Transverse colon (tissue), 4 donors: ENCODE measurements around the gene OLFM4. TPM values are rescaled to one million over a fixed set of nuclear protein-coding genes. Genes with fewer than 3 reads are reported as not detected.

Experiments
- DNase-seq: peaks from one replicate; pipeline ENCODE4 v3.0.0-alpha.2; 2019
- H3K27ac ChIP-seq, 4 donors: fragments of 200-600 bp; sonication (generic); 2 replicates each; pipeline ENCODE4 v1.5.1; 2016 to 2018; ENCODE audit warnings: inconsistent platforms in 4 of 4
- H3K27me3 ChIP-seq: fragments of 200-600 bp; sonication (generic); 2 replicates; pipeline ENCODE4 v1.5.1; 2017; ENCODE audit warnings: inconsistent platforms
- H3K36me3 ChIP-seq, 4 donors: fragments of 200-600 bp; sonication (generic); 2 replicates each; pipeline ENCODE4 v1.5.1; 2017 to 2019; ENCODE audit warnings: inconsistent platforms in 4 of 4
- H3K4me1 ChIP-seq, 4 donors: fragments of 200-600 bp; sonication (generic); 2 replicates each; pipeline ENCODE4 v1.5.1; 2017 to 2020; ENCODE audit warnings: inconsistent platforms in 4 of 4
- H3K4me3 ChIP-seq, 4 donors: fragments of 200-600 bp; sonication (generic); 1 replicate in 1 of 4; 2 replicates in 3 of 4; pipeline versions ENCODE4 v1.5.1 to v1.6.1; 2017 to 2019; ENCODE audit warnings: inconsistent platforms in 4 of 4
- H3K9me3 ChIP-seq, 2 donors: fragments of 200-600 bp; sonication (generic); 2 replicates each; pipeline ENCODE4 v1.5.1; 2017 to 2019; ENCODE audit warnings: inconsistent platforms in 2 of 2
- CTCF ChIP-seq, 5 experiments: fragments of 200-600 bp in 3 of 5; fragments of 450-650 bp in 2 of 5; sonication (generic) in 3 of 5; IDR thresholded peaks; 1 replicate in 2 of 5; 2 replicates in 3 of 5; pipeline ENCODE4 v1.5.1; 2016 to 2017; ENCODE audit warnings: antibody characterized with exemption in 5 of 5, inconsistent platforms in 3 of 5, mild to moderate bottlenecking in 2 of 5, moderate library complexity in 1 of 5
- EP300 ChIP-seq: sonication (generic); formaldehyde crosslinking; IDR thresholded peaks from one replicate; pipeline ENCODE4 v1.6.1; 2017; ENCODE audit warnings: antibody characterized with exemption, low read depth
- POLR2A ChIP-seq: fragments of 450-650 bp; IDR thresholded peaks from one replicate; pipeline ENCODE4 v1.6.1; 2016; ENCODE audit warnings: antibody characterized with exemption, mild to moderate bottlenecking, moderate library complexity
- POLR2AphosphoS5 ChIP-seq, 3 donors: sonication (generic); formaldehyde crosslinking; IDR thresholded peaks; one replicate each; pipeline ENCODE4 v1.6.1; 2016; ENCODE audit warnings: antibody characterized with exemption in 3 of 3
- WGBS, 2 donors: methylation state at CpG; one replicate each; pipeline ENCODE4 v1.1.5; 2018; ENCODE audit warnings: low coverage in 1 of 2; 5-methylcytosine and 5-hydroxymethylcytosine counted together
- in situ Hi-C, 4 donors: fragments of 200-750 bp; cut with MboI; loops; one replicate each; pipeline versions ENCODE4 v1.15.0 to v1.15.1; 2017; ENCODE audit warnings: low sequenced_read_pairs in 3 of 4, low pct_ligation_motif_present in 1 of 4, low pct_unique_long_range_greater_than_20kb in 1 of 4
- intact Hi-C: fragments of 100-400 bp; cut with DNase I; formaldehyde crosslinking; loops from one replicate; pipeline ENCODE4 v1.15.1; 2023; ENCODE audit warnings: low total_unique reads
- total RNA-seq, 4 donors: library from RNA; depleted of rRNA; stranded (reverse); fragments of >200 nt; gene quantifications; one replicate each; pipeline ENCODE4 v1.1.0, GENCODE V29; 2016

Gene OLFM4
- total RNA-seq, 4 donors from 2014 or later = 3.4 to 61.0 (median 51.9) TPM

- DNase-seq = no peak
- Histone ChIP-seq H3K36me3 (no peaks in the 10 kb centered on the region), H3K9me3 (no peaks in the 10 kb centered on the region), H3K4me3 (no peak overlapping the region), H3K27me3 (no peaks in the 10 kb centered on the region), H3K27ac (no peak overlapping the region), H3K4me1 (peaks cover 0 to 19% (median 2%) of the 10 kb centered on the region in 4 donors)
- intact Hi-C loops = no loop called here
- TF ChIP-seq EP300 (no peak), CTCF (IDR thresholded peaks at IDR 0.05) (no peak), POLR2A (no peak), POLR2AphosphoS5 (IDR thresholded peaks at IDR 0.05) (no peak)
- in situ Hi-C loops = no loop called here
- 77% methylated on average over 4 of the region's 4 CpGs; no CpG with 5 or more reads in 1 of the 2 donors for WGBS, 2 donors
Observed at GRCh38 chr13:53001444-53002225, 27.0 kb upstream of the OLFM4 start.

GRCh38 chr13:53004573-53004972 is 24.0 kb upstream of the OLFM4 start:
- no peak for DNase-seq
- TF ChIP-seq POLR2A = no peak
- TF ChIP-seq POLR2AphosphoS5 (IDR thresholded peaks at IDR 0.05) = no peak
- no peak for TF ChIP-seq CTCF (IDR thresholded peaks at IDR 0.05)
- TF ChIP-seq EP300 = no peak
- Histone ChIP-seq H3K36me3 (no peaks in the 10 kb centered on the region), H3K27me3 (no peaks in the 10 kb centered on the region), H3K4me3 (no peak overlapping the region), H3K4me1 (peaks cover 0 to 12% (median 2%) of the 10 kb centered on the region in 4 donors), H3K9me3 (no peaks in the 10 kb centered on the region), H3K27ac (no peak overlapping the region)
- 58 to 60% methylated on average over 2 of the region's 2 CpGs for WGBS, 2 donors
- intact Hi-C loops (no loop called here), in situ Hi-C loops (no loop called here)

- intact Hi-C loops = no loop called here
- 93% methylated on average over 12 of the region's 12 CpGs; no CpG with 5 or more reads in 1 of the 2 donors for WGBS, 2 donors
- H3K4me3 ChIP-seq = no peak overlapping the region
- H3K9me3 ChIP-seq = no peaks in the 10 kb centered on the region
- no peaks in the 10 kb centered on the region for H3K36me3 ChIP-seq
- no peak overlapping the region for H3K27ac ChIP-seq
- no peak for DNase-seq
- TF ChIP-seq CTCF (IDR thresholded peaks at IDR 0.05) = no peak
- no peak for TF ChIP-seq POLR2AphosphoS5 (IDR thresholded peaks at IDR 0.05)
- no peak for TF ChIP-seq POLR2A
- no peak for TF ChIP-seq EP300
- in situ Hi-C loops = no loop called here
- peaks cover 0 to 18% (median 2%) of the 10 kb centered on the region in 4 donors for H3K4me1 ChIP-seq
- H3K27me3 ChIP-seq = no peaks in the 10 kb centered on the region
Observed at GRCh38 chr13:53005626-53006025, 23.0 kb upstream of the OLFM4 start.

- Histone ChIP-seq H3K27ac (no peak overlapping the region), H3K4me3 (no peak overlapping the region), H3K27me3 (no peaks in the 10 kb centered on the region), H3K9me3 (no peaks in the 10 kb centered on the region), H3K4me1 (peaks cover 0 to 6% (median 0%) of the 10 kb centered on the region in 4 donors), H3K36me3 (no peaks in the 10 kb centered on the region)
- WGBS, 2 donors = 18 to 22% methylated on average over 3 of the region's 3 CpGs
- intact Hi-C loops = no loop called here
- no peak for TF ChIP-seq POLR2A
- in situ Hi-C loops = no loop called here
- no peak for DNase-seq
Observed at GRCh38 chr13:53007872-53008271, 20.7 kb upstream of the OLFM4 start.
